Activated CD8-positive, alpha-beta T cell treated with anti-CD3 and anti-CD28 coated beads for 36 hours (primary cell): ENCODE measurements around the gene MAP7D2. TPM values are rescaled to one million over a fixed set of nuclear protein-coding genes. Genes with fewer than 3 reads are reported as not detected.
A peak's percentile ranks its signal among the peaks of the same experiment; 100 is the strongest.

Source experiments
- ATAC-seq: fragments of 200-7000 bp; cut with Tn5 transposase; one replicate; pipeline ENCODE4 v1.10.0; 2021; ENCODE audit warnings: mild to moderate bottlenecking, moderate library complexity
- CTCF ChIA-PET: fragments of 350-600 bp; sonication (Branson Sonifier 250); formaldehyde crosslinking; loops from one replicate; lab custom pipeline; 2021; ENCODE audit warnings: antibody characterized with exemption; lab: Charles Lee
- POLR2A ChIA-PET: fragments of 350-600 bp; sonication (Branson Sonifier 250); formaldehyde crosslinking; loops from one replicate; lab custom pipeline; 2021; ENCODE audit warnings: antibody characterized with exemption; lab: Charles Lee
- DNase-seq: peaks from one replicate; pipeline ENCODE4 v3.0.0-alpha.2; 2020
- H3K27ac Mint-ChIP-seq: one replicate; pipeline ENCODE4 v1.8.0; 2021; ENCODE audit warnings: mild to moderate bottlenecking, mixed read lengths
- H3K27me3 Mint-ChIP-seq: one replicate; pipeline ENCODE4 v1.8.0; 2021; ENCODE audit warnings: mixed read lengths
- H3K36me3 Mint-ChIP-seq: one replicate; pipeline ENCODE4 v1.8.0; 2021; ENCODE audit warnings: low read depth, mixed read lengths
- H3K4me1 Mint-ChIP-seq: one replicate; pipeline ENCODE4 v1.8.0; 2021; ENCODE audit warnings: low read depth, mixed read lengths
- H3K4me3 Mint-ChIP-seq: one replicate; pipeline ENCODE4 v1.8.0; 2021; ENCODE audit warnings: mild to moderate bottlenecking, moderate library complexity, mixed read lengths
- H3K9me3 Mint-ChIP-seq: one replicate; pipeline ENCODE4 v1.8.0; 2021; ENCODE audit warnings: mixed read lengths
- intact Hi-C: fragments of 100-400 bp; cut with micrococcal nuclease; formaldehyde crosslinking; loops from one replicate; pipeline ENCODE4 v1.10.0; 2022
- total RNA-seq, 2 experiments: library from RNA; stranded (reverse); gene quantifications; one replicate each; pipeline ENCODE4 v1.2.3, GENCODE V29; 2021
- TF ChIP-seq, protein P1 (sequence below): fragments of 200-600 bp; IDR thresholded peaks from one replicate; pipeline ENCODE4 v1.8.0; 2022; ENCODE audit warnings: antibody characterized with exemption, mild to moderate bottlenecking

The MAP7D2 gene
- total RNA-seq, 2 experiments from 2014 or later = 0.20 to 0.63 TPM

DNA sequence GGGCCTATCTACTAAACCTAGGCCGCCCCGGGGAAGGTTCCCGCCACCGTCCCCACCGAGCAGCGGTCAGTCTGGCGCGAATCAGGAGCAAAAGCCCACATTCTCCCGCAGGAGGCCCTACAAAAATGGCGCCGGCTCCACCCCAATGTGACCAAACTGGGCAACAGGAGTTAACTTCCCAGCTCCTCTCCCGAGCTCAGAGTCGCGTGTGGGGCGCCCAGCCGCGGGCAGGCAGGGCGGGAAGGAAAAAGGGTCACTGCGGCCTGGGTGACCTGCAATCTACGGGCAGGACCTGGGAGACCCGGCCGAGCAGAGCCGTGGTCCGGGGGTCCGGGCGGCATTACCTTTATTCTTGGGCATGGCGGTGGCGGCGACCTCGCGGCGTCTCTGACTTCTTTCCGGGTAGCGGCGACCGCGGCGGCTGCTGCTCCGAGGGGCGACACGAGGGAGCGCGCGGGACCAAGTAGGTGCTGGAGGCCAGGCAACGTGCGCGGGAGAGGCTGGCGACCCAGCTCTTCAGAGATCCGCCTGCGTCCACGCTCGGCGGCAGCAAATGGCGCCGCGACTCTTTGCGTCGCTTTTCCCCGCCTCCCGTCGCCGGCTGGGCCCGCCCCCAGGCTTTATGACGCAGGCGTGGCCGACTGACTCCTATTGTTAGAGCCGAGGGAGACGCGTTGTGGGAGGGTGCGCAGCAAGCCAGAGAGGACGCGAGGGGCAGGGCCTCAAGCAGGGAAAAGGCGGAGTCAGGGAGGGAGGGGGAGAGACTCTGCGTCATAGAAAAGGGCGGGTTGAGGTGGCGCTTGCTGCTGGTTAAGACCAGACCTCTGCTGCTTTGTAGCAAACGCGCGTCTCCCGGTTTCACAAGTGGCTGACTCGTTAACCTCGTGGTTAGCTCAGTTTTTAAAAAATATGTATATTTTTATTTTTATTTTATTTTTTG is 24.8 kb upstream of the MAP7D2 start, which contains the start of gene EIF1AX:
Gene EIF1AX (minus strand): TSS at position 558 of the 940 bp plus-strand sequence. CDS start 198 bp downstream, at position 360.
- ChIA-PET POLR2A (interaction anchor here (0.6 to 2.1 kb wide), 9 partner anchors 9 to 277 kb away, joined by 3 to 7 read pairs (median 4); no protein-coding TSS in a partner anchor), CTCF (no interaction called here)
- intact Hi-C loops = loop anchor here (10.0 kb wide), 1 partner anchor 113 kb away; no protein-coding TSS in a partner anchor
- ATAC-seq = peak; percentile 99
- peak within 1 kb of the TSS; percentile 90 for H3K27ac Mint-ChIP-seq
- DNase-seq = peak; percentile 97
- H3K27me3 Mint-ChIP-seq = no peaks in the 10 kb centered on the region
- H3K9me3 Mint-ChIP-seq = no peaks in the 10 kb centered on the region
- TF ChIP-seq, protein P1, sequence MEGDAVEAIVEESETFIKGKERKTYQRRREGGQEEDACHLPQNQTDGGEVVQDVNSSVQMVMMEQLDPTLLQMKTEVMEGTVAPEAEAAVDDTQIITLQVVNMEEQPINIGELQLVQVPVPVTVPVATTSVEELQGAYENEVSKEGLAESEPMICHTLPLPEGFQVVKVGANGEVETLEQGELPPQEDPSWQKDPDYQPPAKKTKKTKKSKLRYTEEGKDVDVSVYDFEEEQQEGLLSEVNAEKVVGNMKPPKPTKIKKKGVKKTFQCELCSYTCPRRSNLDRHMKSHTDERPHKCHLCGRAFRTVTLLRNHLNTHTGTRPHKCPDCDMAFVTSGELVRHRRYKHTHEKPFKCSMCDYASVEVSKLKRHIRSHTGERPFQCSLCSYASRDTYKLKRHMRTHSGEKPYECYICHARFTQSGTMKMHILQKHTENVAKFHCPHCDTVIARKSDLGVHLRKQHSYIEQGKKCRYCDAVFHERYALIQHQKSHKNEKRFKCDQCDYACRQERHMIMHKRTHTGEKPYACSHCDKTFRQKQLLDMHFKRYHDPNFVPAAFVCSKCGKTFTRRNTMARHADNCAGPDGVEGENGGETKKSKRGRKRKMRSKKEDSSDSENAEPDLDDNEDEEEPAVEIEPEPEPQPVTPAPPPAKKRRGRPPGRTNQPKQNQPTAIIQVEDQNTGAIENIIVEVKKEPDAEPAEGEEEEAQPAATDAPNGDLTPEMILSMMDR = no peak
- H3K4me1 Mint-ChIP-seq = peaks cover 36% of the 10 kb centered on the region
- peaks cover 23% of the 10 kb centered on the region for H3K36me3 Mint-ChIP-seq
- peak within 1 kb of the TSS; percentile 81 for H3K4me3 Mint-ChIP-seq

DNA sequence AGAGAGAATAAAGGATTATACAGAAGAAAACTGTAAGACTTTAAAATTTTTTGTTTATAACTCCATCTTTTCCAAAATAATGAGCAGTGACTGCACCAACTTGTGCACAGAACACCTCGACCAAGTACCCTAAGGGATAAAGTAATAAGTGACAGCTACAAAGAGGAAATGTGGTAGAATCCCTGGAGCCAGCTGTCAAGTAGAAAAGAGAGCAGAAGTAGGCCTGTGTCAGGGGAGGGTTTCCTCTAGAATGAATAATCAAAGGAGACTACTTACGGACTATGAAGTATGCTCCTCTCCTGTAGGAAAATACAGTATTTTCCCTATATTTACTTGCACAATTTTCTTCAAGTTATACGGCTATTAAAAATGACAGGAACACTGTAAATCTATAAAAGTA is 23.7 kb upstream of the MAP7D2 start:
- Mint-ChIP-seq H3K27ac (peak overlapping the region; percentile 90), H3K4me3 (peak overlapping the region; percentile 81), H3K4me1 (peaks cover 47% of the 10 kb centered on the region), H3K36me3 (peaks cover 34% of the 10 kb centered on the region), H3K9me3 (no peaks in the 10 kb centered on the region), H3K27me3 (no peaks in the 10 kb centered on the region)
- no peak for DNase-seq
- no peak for ATAC-seq
- TF ChIP-seq, protein P1 = no peak
- POLR2A ChIA-PET = interaction anchor here (1.1 to 2.1 kb wide), 2 partner anchors 8 to 278 kb away, joined by 3 to 7 read pairs; no protein-coding TSS in a partner anchor
- CTCF ChIA-PET = no interaction called here
- intact Hi-C loops = loop anchor here (10.0 kb wide), 1 partner anchor 114 kb away; no protein-coding TSS in a partner anchor

DNA sequence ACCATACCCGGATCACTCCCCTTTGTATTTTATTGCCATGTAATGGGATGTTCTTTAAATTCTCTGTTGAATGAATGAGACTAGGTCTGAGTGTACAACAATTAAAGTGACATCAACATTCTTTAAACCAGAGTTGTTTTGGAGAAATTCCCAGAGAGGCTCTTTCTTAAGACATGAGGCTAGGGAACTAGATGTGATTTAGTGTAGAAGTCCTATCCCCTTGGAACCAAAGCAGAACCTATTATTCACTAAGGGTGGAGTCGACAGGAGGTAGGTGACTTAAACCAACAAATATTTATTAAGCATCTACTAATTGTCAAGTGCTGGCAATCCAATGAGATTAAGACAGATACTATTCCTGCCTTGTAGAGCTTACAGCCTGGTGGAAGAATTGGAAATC is 23.3 kb upstream of the MAP7D2 start:
- TF ChIP-seq, protein P1 = no peak
- CTCF ChIA-PET = no interaction called here
- peaks cover 50% of the 10 kb centered on the region for H3K4me1 Mint-ChIP-seq
- POLR2A ChIA-PET = no interaction called here
- H3K36me3 Mint-ChIP-seq = peaks cover 34% of the 10 kb centered on the region
- no peaks in the 10 kb centered on the region for H3K27me3 Mint-ChIP-seq
- H3K27ac Mint-ChIP-seq = peak overlapping the region; percentile 90
- no peaks in the 10 kb centered on the region for H3K9me3 Mint-ChIP-seq
- intact Hi-C loops = loop anchor here (10.0 kb wide), 1 partner anchor 115 kb away; no protein-coding TSS in a partner anchor
- H3K4me3 Mint-ChIP-seq = peak overlapping the region; percentile 81
- ATAC-seq (no peak), DNase-seq (no peak)

DNA sequence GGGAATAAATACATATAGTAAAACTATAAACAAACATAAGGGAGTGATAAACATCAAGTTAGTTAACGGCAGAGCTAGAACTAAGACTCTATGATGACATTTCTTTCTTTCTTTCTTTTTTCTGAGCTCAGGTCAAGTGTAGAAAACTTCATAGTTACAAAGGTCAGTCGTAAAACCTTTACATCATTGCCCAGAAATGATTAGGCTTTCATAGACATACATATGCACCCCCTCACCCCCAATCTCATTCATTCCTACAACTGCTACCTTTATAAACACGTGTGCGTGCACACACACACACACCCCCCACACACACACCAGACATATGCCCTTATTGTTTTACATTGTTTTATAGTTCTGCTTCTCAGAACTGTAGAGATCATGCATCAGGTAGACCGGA is 19.2 kb upstream of the MAP7D2 start:
- no peak overlapping the region for H3K4me3 Mint-ChIP-seq
- H3K9me3 Mint-ChIP-seq = no peaks in the 10 kb centered on the region
- H3K27ac Mint-ChIP-seq = peak overlapping the region; percentile 73
- ChIA-PET POLR2A (no interaction called here), CTCF (no interaction called here)
- peaks cover 34% of the 10 kb centered on the region for H3K4me1 Mint-ChIP-seq
- peaks cover 42% of the 10 kb centered on the region for H3K36me3 Mint-ChIP-seq
- DNase-seq = no peak
- intact Hi-C loops = no loop called here
- ATAC-seq = no peak
- no peaks in the 10 kb centered on the region for H3K27me3 Mint-ChIP-seq
- TF ChIP-seq, protein P1 = no peak
